ENCODE data around the gene CRACR2A.

The CRACR2A gene

DNA sequence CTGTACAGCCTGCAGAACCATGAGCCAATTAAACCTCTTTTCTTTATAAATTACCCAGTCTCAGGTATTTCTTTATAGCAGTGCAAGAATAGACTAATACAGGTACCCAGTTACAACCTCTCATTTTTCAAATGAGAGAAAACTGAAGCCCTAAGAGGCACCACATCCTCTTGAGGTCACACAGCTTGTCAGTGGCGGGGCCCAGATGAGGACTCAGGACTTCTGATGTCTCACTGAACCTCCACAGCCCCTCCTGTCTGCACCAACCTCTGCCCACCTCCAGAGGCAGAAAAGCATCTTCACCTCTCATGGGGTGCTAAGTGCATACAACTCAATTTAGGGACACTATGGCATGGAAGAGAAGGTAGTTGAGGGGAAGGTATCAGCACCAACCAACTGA is 120.7 kb downstream of the CRACR2A start:
- Histone ChIP-seq H3K27ac (ENCODE audit: low read length) (no peak overlapping the region), H3K27me3 (ENCODE audit: control insufficient read depth, insufficient read depth, low read length) (no peaks in the 10 kb centered on the region), H3K9me3 (ENCODE audit: control insufficient read depth, insufficient read depth, low read length) (no peaks in the 10 kb centered on the region), H3K4me3 (ENCODE audit: low read length) (no peak overlapping the region), H3K36me3 (ENCODE audit: control insufficient read depth, insufficient read depth, low read length) (no peaks in the 10 kb centered on the region), H3K4me1 (ENCODE audit: control insufficient read depth, insufficient read depth, low read length) (no peaks in the 10 kb centered on the region)
- DNase-seq (ENCODE audit: low read depth, low spot score): no peak
- WGBS (ENCODE audit: insufficient coverage, insufficient read length): no CpG with 5 or more reads among the region's 1 CpG

DNA sequence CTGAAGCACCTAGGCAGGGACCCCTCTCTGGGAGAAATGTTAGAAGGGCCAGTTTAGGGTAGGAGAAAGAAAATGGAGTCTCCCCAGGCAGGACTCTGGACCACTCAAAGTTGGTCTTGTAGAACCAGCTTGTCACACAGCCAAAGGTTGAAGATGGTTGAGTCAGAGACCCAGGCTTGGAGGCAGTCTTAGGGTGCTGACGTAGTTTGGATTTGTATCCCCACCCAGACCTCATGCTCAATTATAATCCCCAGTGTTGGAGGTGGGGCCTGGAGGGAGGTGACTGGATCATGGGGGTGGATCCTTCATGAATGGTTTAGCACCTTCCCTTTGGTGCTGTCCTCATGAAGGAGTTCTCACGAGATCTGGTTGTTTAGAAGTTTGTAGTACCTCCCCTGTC is 121.2 kb downstream of the CRACR2A start:
- Histone ChIP-seq H3K4me1 (ENCODE audit: control insufficient read depth, insufficient read depth, low read length) (no peaks in the 10 kb centered on the region), H3K27ac (ENCODE audit: low read length) (no peak overlapping the region), H3K36me3 (ENCODE audit: control insufficient read depth, insufficient read depth, low read length) (no peaks in the 10 kb centered on the region), H3K27me3 (ENCODE audit: control insufficient read depth, insufficient read depth, low read length) (no peaks in the 10 kb centered on the region), H3K9me3 (ENCODE audit: control insufficient read depth, insufficient read depth, low read length) (no peaks in the 10 kb centered on the region), H3K4me3 (ENCODE audit: low read length) (no peak overlapping the region)
- WGBS (ENCODE audit: insufficient coverage, insufficient read length): no CpG with 5 or more reads among the region's 2 CpGs
- no peak for DNase-seq (ENCODE audit: low read depth, low spot score)

DNA sequence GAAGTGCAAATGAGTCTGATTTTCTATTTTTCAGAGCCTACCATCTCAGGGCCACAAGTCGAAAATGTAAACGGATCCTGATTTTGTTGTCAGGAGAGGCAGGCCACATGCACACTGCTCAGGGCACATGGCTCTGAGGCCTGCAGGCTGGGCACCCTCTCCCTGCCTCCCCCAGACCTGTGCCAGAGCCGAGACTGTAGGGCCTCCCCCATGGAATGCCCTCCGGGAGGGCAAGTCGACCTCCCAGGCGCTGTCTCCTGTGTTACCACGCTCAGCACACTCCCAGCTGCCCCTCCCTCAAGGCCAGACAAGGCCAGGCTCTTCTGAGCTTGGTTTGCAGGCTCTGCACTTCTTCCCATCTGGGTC is 121.7 kb downstream of the CRACR2A start:
- H3K36me3 ChIP-seq (ENCODE audit: control insufficient read depth, insufficient read depth, low read length): no peaks in the 10 kb centered on the region
- no peak for DNase-seq (ENCODE audit: low read depth, low spot score)
- H3K27ac ChIP-seq (ENCODE audit: low read length): no peak overlapping the region
- no peaks in the 10 kb centered on the region for H3K27me3 ChIP-seq (ENCODE audit: control insufficient read depth, insufficient read depth, low read length)
- H3K4me1 ChIP-seq (ENCODE audit: control insufficient read depth, insufficient read depth, low read length): no peaks in the 10 kb centered on the region
- no CpG with 5 or more reads among the region's 7 CpGs for WGBS (ENCODE audit: insufficient coverage, insufficient read length)
- no peaks in the 10 kb centered on the region for H3K9me3 ChIP-seq (ENCODE audit: control insufficient read depth, insufficient read depth, low read length)
- H3K4me3 ChIP-seq (ENCODE audit: low read length): no peak overlapping the region

DNA sequence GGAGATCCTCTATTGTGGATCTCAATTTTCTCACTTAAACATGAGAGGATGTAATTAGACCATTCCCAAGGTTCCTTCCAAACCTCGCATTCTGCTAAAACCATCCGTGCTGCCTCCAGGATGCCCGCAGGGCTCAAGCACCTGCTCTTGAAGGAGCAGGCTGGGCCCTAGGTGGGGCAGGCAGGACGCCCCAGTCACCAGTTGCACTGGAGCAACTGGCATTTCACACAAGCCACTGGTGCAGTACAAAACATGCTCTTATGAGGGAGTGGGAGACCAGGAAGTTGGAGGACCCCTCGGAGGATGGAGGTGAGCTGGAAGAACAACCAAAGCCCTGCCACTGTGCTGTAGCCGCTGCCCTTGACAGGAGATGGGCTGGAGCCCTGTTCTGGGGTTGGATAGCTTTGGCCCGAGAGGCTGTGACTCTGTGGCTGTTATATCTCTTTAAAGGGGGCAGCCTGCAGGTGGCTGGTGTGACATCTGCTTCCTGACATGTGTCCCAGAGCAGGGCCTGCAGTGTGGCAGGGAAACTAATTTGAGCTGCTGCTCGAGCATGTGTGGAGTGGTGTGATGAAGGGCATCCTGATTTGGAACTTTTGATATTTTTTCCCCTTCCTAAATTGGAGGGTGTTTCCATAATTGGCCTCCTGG is 122.2 kb downstream of the CRACR2A start:
- H3K27me3 ChIP-seq (ENCODE audit: control insufficient read depth, insufficient read depth, low read length): no peaks in the 10 kb centered on the region
- DNase-seq (ENCODE audit: low read depth, low spot score): no peak
- H3K4me3 ChIP-seq (ENCODE audit: low read length): no peak overlapping the region
- H3K36me3 ChIP-seq (ENCODE audit: control insufficient read depth, insufficient read depth, low read length): no peaks in the 10 kb centered on the region
- no peaks in the 10 kb centered on the region for H3K9me3 ChIP-seq (ENCODE audit: control insufficient read depth, insufficient read depth, low read length)
- H3K4me1 ChIP-seq (ENCODE audit: control insufficient read depth, insufficient read depth, low read length): no peaks in the 10 kb centered on the region
- no peak overlapping the region for H3K27ac ChIP-seq (ENCODE audit: low read length)
- no CpG with 5 or more reads among the region's 8 CpGs for WGBS (ENCODE audit: insufficient coverage, insufficient read length)

DNA sequence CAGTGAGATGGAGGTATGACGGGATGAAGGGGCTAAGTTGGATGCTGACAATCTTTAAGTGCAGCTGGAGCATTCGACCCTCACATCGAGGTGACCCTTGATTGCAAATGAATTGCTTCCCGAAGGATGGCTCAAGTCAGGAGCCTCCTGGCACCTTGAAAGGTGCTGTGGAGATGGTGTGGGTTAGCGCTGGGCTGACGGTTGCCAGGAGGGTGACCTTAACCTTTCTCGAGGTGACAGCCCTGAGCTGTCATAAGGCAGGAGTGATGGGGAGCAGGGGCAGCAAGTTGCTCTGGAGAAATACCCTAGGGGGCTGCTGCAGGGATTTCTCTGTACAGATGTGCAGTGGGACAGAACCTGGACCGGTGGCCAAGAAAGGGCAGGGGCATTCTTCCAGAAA is 122.8 kb downstream of the CRACR2A start:
- H3K9me3 ChIP-seq (ENCODE audit: control insufficient read depth, insufficient read depth, low read length): no peaks in the 10 kb centered on the region
- no CpG with 5 or more reads among the region's 8 CpGs for WGBS (ENCODE audit: insufficient coverage, insufficient read length)
- no peak overlapping the region for H3K4me3 ChIP-seq (ENCODE audit: low read length)
- DNase-seq (ENCODE audit: low read depth, low spot score): no peak
- H3K27ac ChIP-seq (ENCODE audit: low read length): no peak overlapping the region
- H3K4me1 ChIP-seq (ENCODE audit: control insufficient read depth, insufficient read depth, low read length): no peaks in the 10 kb centered on the region
- H3K36me3 ChIP-seq (ENCODE audit: control insufficient read depth, insufficient read depth, low read length): no peaks in the 10 kb centered on the region
- no peaks in the 10 kb centered on the region for H3K27me3 ChIP-seq (ENCODE audit: control insufficient read depth, insufficient read depth, low read length)

DNA sequence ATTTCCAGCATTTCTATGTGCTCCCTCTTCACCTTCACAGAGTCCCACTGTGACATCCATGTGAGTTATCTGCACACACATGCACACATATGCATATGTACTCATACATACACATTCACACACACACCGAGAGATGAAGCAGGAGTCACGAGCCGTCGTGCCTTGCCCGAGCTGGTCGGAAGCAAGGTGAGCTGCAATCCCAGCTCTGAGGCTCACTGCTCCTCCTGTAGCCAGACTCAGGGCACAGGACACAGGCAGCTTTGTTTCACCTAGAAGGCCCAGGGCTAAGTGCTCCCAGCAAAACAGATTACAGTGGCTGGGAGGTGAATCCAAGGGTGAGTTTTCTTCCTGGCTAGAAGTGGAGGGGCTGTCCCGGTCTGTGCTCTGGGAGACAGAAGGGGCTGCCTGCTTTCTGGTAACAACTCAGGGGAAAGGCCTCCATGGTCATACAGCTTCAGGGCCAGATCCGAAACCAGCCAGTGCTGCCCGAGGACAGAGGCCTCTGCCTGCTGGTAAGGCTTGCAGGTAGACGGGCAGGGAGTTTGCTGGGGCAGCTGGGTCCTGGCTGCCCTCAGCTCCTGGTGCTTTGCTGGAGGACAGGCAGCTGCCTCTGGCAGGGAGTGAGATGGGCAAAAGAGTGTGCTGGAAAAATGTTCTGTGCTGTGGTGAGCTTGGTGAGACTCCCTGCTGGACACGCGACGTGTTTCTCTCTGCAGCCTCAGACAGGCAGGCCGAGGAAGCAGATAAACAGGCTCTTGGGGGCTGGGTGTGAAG is 123.7 kb downstream of the CRACR2A start:
- no peak for DNase-seq (ENCODE audit: low read depth, low spot score)
- no peak overlapping the region for H3K4me3 ChIP-seq (ENCODE audit: low read length)
- no peaks in the 10 kb centered on the region for H3K9me3 ChIP-seq (ENCODE audit: control insufficient read depth, insufficient read depth, low read length)
- no peaks in the 10 kb centered on the region for H3K4me1 ChIP-seq (ENCODE audit: control insufficient read depth, insufficient read depth, low read length)
- no CpG with 5 or more reads among the region's 14 CpGs for WGBS (ENCODE audit: insufficient coverage, insufficient read length)
- no peaks in the 10 kb centered on the region for H3K27me3 ChIP-seq (ENCODE audit: control insufficient read depth, insufficient read depth, low read length)
- no peak overlapping the region for H3K27ac ChIP-seq (ENCODE audit: low read length)
- no peaks in the 10 kb centered on the region for H3K36me3 ChIP-seq (ENCODE audit: control insufficient read depth, insufficient read depth, low read length)

DNA sequence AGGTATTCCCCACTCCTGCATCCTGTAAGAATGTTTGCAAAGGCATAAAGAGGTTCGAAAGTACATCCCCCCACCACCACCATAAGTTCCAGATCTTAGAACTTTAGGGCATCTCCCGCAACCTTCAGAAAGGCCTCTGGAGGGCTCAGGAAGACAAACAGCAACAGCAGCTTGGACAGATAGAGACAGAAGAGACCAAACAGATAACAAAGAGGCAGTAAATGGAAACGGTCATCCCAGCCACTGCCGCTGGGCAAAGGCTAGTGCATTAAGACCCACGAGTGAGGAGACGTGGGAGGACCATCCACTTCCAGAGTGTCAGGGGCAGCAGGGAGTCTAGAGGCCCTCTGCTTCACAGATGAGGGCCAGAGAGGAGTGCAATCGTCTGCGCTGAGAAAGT is 124.3 kb downstream of the CRACR2A start:
- Histone ChIP-seq H3K27ac (ENCODE audit: low read length) (no peak overlapping the region), H3K36me3 (ENCODE audit: control insufficient read depth, insufficient read depth, low read length) (no peaks in the 10 kb centered on the region), H3K27me3 (ENCODE audit: control insufficient read depth, insufficient read depth, low read length) (no peaks in the 10 kb centered on the region)

DNA sequence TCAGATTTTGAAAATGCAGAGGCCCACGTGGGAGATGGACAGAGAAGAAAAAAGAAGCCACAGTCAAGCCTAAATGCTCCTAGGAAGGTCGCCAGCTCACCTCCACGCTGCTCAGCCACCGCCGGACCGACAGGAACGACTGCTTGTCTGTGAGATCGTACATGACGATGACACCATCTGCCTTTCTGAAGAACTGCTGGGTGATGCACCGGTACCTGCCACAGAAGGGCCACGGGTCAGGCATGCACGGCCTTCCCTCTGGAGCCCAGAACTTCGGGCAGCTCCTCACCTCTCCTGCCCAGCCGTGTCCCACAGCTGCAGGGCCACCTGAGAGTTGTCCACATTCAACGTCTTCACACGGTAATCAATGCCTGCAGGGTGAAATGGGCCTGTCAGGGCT is 125.6 kb downstream of the CRACR2A start:
- H3K9me3 ChIP-seq (ENCODE audit: control insufficient read depth, insufficient read depth, low read length): no peaks in the 10 kb centered on the region
- WGBS (ENCODE audit: insufficient coverage, insufficient read length): no CpG with 5 or more reads among the region's 16 CpGs
- H3K36me3 ChIP-seq (ENCODE audit: control insufficient read depth, insufficient read depth, low read length): no peaks in the 10 kb centered on the region
- no peak overlapping the region for H3K27ac ChIP-seq (ENCODE audit: low read length)
- H3K27me3 ChIP-seq (ENCODE audit: control insufficient read depth, insufficient read depth, low read length): no peaks in the 10 kb centered on the region
- DNase-seq (ENCODE audit: low read depth, low spot score): no peak
- no peak overlapping the region for H3K4me3 ChIP-seq (ENCODE audit: low read length)
- H3K4me1 ChIP-seq (ENCODE audit: control insufficient read depth, insufficient read depth, low read length): no peaks in the 10 kb centered on the region

More for the DNA sequence above, 124.3 kb downstream of the CRACR2A start:
- Histone ChIP-seq H3K4me3 (ENCODE audit: low read length) (no peak overlapping the region), H3K4me1 (ENCODE audit: control insufficient read depth, insufficient read depth, low read length) (no peaks in the 10 kb centered on the region), H3K9me3 (ENCODE audit: control insufficient read depth, insufficient read depth, low read length) (no peaks in the 10 kb centered on the region)
- DNase-seq (ENCODE audit: low read depth, low spot score): no peak
- WGBS (ENCODE audit: insufficient coverage, insufficient read length): no CpG with 5 or more reads among the region's 8 CpGs

DNA sequence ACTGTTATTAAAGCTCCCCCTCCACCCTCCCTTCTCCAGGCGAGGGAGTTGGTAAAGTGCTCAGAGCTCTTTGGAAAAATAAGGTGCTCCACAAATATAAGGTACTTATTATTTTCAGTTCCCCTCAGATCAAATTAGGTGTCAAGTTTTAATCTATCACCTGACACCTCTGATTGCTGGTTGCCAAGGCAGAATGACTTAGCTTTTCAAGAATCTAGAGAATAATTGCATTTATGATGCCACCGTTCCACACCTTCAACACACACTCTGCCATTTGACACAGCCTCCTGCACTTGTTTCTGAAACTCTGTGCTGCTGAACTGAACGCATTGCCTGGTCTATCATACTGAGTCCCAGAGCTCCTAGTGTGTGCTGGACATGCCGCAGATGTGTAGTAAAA is 128.6 kb downstream of the CRACR2A start:
- WGBS (ENCODE audit: insufficient coverage, insufficient read length): no CpG with 5 or more reads among the region's 4 CpGs
- no peaks in the 10 kb centered on the region for H3K4me1 ChIP-seq (ENCODE audit: control insufficient read depth, insufficient read depth, low read length)
- H3K27me3 ChIP-seq (ENCODE audit: control insufficient read depth, insufficient read depth, low read length): no peaks in the 10 kb centered on the region
- no peak overlapping the region for H3K27ac ChIP-seq (ENCODE audit: low read length)
- no peak for DNase-seq (ENCODE audit: low read depth, low spot score)
- no peak overlapping the region for H3K4me3 ChIP-seq (ENCODE audit: low read length)
- no peaks in the 10 kb centered on the region for H3K36me3 ChIP-seq (ENCODE audit: control insufficient read depth, insufficient read depth, low read length)
- no peaks in the 10 kb centered on the region for H3K9me3 ChIP-seq (ENCODE audit: control insufficient read depth, insufficient read depth, low read length)

DNA sequence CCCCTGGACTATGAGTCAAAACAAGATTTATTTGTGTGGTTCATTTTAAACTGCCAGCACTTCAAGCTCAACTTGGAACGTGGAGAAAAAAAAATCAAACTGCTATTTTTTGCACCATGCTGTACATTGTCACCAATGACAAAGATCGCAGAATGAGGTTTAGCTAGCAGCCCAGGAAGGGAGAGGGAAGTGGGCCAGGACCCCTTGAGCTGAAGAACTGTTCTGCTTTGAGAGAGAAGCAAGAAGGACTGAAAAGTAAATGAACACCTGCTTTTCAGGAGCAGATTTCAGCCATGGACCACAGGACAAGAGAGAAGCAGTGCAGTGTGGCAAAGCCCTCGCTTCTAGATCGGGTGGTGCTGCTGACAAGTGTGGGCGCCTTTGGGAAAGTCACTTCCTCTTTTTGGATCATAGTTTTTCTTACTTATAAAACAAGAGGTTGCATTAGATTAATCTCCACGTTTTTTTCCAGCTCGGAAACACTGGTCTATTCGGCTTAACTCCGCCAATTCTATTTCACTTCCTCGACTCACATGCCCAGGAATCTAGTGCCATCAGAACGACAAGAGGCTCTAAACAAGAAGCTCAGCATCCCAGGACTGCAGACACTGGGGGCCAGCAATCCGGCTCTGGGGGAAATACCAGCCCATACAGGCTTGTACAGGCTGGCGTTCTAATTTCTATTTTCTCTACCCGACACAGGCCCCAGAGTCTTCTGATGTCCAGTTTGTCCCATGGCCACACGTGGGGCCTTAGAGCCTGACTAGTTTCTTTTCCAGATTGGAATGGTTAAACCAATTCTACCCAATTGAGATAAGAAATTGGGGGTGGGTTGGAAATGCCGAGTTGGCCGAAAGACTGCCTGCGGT is 129.9 kb downstream of the CRACR2A start:
- no peaks in the 10 kb centered on the region for H3K27me3 ChIP-seq (ENCODE audit: control insufficient read depth, insufficient read depth, low read length)
- no peak for DNase-seq (ENCODE audit: low read depth, low spot score)

More for the DNA sequence above, 129.9 kb downstream of the CRACR2A start:
- Histone ChIP-seq H3K4me3 (ENCODE audit: low read length) (no peak overlapping the region), H3K27ac (ENCODE audit: low read length) (no peak overlapping the region), H3K4me1 (ENCODE audit: control insufficient read depth, insufficient read depth, low read length) (no peaks in the 10 kb centered on the region), H3K36me3 (ENCODE audit: control insufficient read depth, insufficient read depth, low read length) (no peaks in the 10 kb centered on the region), H3K9me3 (ENCODE audit: control insufficient read depth, insufficient read depth, low read length) (no peaks in the 10 kb centered on the region)
- no CpG with 5 or more reads among the region's 18 CpGs for WGBS (ENCODE audit: insufficient coverage, insufficient read length)
